Stimulated activated CD4-positive, alpha-beta T cell treated with anti-CD3 and anti-CD28 coated beads, Interleukin-12 subunit alpha, Interleukin-12 subunit beta, amount 100 ng/mL, for 24 hours (primary cell): ENCODE data around the gene MAP7D1.

Experiments used
- DNase-seq, 2 experiments: peaks; one replicate each; pipeline ENCODE4 v3.0.0-alpha.2; 2020; ENCODE audit warnings: low read depth in 2 of 2

Gene MAP7D1

DNA sequence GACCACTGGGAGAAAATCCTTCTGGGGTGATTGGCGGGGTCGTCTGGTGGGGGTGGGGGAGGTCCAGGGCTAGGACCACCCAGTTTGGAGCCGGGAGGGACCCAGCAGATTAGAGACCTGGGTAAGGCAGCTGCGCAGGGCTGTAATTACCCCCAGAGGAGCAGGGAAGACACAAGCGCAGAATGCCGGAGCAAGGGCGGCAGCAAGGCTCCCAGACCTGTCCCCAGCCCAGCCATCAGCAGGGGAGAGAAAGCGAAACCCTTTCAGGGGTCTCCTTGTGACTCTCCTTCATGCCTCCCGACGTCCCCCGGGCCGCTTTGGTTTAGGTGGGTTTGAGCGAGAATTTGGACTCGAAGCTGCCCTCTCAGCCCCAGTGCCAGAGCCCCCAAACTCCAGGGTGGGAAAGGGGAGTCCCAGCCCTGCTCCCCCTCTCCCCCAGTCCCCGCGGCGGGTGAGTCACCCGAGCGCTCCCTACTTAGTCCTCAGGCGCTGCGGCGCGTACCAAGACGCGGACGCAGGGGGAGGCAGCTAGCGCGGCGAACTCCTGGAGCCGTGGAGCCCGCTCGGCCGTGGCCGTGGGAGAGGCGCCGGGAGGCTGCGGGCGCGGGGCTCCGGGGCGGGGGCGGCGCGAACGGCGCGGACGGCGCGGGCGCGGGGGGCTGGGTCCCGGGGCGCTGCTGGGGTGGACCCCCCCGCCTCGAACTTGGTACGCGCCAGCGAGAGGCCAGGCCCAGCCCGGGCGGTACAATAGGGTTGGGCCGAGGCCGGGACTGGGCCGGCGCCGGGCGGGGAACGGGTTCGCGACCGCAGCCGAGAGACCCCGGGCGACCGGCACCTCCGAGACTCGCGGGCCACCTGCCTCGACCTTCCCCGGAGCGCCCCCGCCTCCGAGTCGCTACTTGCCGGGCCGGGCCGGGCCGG is at the start of gene MAP7D1:
Gene MAP7D1 (plus strand): TSS at position 753 of the 921 bp plus-strand sequence. CDS start 258 bp downstream, outside the sequence.
- DNase-seq: peak; percentile 65 to 77

DNA sequence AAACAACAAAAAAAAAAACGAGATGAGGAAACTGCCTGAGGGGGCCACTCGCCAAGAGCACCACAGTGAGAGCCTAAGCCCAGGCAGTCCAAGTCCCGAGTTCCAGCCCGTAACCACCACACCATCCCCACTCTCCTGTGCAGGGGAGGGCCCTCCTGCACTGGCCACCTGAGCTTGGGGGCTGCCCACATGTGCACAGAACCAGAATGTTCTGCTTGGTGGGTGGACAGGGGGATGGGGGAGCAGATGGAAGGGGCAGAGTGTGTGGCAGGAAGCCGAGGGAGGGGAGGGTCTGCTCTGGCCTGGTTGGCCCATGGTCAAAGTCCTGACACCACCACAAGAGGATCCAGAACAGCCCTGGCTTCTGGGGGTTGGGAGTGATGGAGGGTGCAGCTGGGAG is 49.7 kb upstream of the MAP7D1 start:
- DNase-seq: no peak

DNA sequence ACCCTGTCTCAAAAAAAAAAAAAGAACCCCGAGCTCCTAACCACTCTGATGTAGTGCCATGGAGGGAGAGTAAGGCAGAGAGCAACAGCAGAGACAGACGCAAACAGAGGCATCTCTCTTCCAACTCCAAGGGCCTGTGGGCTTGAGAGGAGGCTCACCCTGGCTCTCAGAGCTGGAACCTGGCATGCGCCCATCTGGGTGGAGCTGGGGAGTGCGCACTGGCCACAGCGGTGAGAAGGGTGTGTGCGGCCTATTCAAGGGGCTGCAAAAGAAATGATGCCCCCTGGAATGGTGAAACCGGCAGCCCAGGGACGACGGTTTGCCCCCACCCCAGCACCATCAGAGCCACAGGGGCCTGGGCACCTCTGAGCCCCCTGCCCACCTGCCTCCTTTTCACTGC is 48.6 kb upstream of the MAP7D1 start:
- no peak for DNase-seq

DNA sequence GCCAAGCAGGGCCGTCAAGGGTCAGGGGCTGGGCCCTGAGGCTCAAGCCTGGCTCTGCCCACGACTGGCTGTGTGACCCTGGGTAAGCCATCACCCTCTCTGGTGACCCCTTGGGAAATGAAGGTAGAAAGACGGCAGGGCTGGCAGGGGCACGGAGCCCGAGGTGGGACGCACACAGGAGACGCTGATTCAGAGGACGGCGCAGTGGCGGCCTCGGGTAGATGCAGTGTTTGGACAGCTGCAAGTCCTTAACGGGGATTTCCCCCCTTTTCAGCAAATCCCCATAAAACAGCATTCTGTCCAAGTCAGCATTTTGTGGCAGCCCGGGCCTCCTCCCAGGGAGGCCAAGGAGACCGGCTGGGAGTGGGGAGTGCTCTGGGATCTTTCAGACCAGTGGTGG is 47.6 kb upstream of the MAP7D1 start:
- DNase-seq: no peak

DNA sequence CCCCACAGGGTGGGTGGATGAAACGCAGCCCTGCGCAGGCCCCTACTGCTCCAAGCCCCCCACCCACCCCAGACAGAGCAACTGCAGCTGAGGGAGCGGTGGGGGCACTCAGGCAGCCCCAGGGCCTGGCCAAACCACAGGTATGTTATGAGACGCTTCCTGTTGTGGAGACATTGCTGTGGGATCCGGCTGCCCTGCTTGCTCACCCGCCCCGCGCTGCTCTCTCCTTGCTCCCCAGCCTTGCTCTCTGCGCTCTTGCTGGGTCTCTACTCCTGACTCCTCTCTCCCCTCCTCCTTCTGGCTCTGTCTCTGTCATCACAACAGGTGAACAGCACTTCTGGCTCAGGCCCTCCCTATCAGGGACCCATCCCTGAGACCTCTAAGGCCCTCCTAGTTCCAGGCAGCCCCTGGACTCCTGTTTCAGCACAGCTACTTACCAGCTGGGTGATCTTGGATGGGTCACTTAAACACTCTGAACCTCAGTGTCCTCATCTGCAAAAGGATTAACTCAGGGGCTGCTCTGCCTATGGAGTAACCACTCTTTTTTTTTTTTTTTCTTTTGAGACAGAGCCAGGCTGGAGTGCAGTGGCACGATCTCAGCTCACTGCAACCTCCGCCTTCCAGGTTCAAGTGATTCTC is 46.8 kb upstream of the MAP7D1 start:
- DNase-seq: no peak

DNA sequence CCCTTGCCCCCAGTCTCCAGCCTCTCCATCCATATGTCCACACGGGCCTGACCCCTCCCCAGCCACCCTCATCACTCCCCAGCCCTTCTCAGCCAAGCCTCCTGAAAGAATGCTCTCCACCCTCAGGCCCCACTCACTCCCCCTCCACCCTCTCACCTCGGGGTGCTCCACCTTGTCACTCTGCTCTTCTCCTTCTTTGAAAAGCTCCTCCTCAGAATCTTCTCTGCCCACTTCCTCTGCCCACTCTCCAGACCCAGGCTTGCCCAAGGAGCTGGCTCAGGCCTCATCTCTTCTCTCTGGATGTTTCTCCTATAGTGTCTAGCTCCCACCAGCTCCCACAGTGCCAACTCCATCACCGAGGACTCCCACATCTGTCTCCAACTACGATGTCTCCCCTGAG is 44.8 kb upstream of the MAP7D1 start:
- no peak for DNase-seq

DNA sequence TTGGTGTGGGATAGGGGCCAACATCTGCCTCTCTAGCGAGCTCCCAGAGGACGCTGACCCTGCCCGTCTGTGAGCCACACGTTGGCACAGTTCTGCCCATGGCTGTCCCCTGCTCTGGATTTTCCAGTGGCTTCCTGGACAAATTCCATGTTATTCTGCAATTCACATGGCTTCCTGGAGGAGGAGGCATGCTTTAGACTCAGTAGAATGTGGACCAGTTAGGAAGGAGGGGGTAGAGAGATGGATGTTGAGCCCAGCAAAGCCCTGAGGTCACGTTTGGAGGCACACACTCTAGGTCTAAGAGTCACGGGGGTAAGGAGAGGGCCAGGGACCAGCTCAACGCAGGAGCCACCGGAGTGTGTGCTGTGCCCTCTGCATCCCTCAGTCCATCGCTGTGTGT is 43.1 kb upstream of the MAP7D1 start:
- DNase-seq: no peak

DNA sequence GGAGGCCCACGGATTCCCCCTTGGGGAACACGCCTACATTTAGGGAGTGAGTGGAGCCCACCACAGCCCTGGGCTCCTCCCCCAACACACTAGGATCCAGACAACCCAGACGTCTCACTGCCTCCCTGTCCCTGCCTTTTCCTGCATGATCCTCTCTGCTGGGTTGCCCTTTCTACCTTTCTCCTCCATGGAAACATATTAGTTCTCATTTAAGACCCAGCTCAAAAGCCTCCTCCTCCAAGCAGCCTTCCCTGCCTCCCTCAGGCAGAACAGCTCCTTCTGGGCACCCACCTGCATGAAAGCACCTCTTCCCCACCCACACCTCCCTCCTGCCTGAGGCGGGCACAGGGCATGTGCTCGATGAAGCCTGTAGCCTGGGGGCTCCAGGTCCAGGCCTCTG is 41.6 kb upstream of the MAP7D1 start:
- DNase-seq: no peak

DNA sequence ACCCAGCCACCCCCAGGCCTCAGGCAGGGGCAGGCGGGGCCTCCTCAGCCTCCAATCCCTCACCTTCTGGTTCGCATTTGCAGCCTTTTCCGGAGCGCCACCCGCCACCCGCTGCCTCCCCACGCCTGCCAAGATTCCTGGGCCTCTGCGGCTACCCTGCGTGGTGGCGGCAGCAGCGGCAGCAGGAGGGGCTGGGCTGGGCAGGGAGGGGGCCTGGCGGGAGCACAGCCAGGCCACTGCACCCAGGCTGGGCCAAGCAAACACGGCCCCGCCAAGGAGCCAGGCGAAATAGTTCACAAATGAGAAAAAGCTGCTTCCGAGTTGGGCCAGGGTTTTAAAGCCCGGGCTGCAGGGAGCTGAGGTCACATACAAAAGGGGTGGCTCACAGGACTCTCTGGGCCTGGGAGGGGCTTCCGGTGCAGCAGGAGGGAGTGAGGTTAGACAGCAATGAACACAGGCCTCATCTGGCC is 40.7 kb upstream of the MAP7D1 start:
- no peak for DNase-seq

DNA sequence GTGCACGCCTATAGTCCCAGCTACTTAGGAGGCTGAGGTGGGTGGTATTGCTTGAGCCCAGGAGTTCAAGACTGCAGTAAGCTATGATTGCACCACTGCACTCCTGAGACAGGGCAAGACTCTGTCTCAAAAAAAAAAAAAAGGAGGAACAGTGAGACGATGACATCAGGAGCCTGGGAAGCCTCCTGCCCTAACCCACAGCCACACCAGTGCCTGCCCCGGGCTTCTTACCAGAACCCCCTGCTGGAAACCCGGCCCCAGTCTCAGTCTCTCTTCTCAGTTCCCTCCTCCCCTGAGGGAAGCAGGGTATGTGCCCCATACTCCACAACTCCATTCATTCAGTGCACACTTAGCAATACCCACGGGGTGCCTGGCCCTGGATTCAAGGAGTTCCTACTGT is 40.0 kb upstream of the MAP7D1 start:
- DNase-seq: no peak

DNA sequence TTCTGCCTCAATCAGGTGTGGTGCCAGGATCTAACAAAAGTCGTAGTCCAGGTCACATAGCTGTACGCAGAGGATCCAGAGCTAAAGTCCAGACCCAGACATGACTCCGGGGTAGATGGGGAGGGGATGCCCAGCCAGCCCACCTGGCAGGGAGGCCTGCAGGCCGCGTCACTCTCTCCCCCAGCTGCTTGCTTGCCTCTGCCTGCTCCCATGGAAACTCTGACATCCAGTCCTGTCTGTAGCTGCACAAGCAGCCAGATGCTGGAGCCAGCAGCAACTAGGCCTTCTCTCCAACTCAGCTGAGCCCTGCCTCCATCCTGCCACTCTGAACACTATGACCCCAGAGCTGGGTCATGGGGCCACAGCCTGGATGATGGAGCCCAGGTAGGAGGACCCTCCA is 39.1 kb upstream of the MAP7D1 start:
- no peak for DNase-seq

DNA sequence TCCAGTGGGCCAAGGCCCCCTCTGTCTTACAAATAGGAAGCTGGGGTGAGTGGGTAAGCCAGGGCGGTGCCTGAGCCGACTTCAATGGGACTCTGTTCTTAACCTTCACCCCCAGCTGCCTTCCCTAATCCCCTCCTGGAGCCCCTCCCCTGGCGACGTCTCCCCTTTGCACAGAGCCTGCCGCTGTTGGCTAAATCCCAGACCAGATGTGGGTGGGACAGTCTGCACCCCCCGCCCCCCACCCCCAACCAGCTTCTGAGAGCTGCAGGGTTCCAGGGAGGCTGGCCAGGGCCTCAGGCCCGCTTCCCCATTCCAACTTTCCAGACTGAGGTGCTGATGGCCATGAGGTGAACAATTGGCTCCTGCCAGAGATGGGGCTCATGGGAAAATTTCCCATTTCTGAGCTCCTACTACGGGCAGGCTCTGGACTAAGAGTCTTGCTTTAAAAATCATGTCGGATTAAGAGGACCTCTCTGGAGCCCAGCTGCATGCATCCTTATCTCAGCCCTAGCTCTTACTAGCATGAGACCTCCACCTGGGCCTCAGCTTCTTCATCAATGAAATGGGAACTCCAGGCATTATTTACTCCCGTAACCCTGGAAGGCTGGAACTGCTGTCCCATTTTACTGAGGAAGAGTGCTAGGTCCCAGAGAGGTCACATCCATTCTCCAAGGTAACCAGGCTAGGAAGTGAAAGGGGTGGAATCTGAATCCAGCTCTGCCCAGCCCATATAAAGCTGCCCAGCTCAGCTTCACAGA is 37.3 kb upstream of the MAP7D1 start:
- DNase-seq: no peak

DNA sequence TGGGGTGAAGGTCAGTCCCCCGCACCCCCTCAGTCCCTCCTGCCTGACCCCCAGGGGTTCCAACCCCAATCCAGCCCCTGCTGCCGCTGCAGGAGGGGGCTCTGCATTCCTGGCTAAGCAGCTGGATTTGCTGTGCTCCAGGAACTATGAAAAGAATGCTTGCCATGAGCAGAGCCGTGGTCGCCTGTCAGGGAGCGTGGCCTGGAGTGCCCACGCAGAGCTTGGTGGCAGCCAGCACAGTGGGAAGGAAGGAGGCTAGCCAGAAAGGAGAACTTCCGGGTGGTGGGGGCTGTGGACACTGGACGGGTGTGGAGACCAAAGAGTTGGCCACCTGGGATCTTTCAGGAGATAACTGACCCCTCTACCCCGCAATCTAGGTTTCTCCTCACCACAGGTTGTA is 36.5 kb upstream of the MAP7D1 start:
- DNase-seq: no peak

DNA sequence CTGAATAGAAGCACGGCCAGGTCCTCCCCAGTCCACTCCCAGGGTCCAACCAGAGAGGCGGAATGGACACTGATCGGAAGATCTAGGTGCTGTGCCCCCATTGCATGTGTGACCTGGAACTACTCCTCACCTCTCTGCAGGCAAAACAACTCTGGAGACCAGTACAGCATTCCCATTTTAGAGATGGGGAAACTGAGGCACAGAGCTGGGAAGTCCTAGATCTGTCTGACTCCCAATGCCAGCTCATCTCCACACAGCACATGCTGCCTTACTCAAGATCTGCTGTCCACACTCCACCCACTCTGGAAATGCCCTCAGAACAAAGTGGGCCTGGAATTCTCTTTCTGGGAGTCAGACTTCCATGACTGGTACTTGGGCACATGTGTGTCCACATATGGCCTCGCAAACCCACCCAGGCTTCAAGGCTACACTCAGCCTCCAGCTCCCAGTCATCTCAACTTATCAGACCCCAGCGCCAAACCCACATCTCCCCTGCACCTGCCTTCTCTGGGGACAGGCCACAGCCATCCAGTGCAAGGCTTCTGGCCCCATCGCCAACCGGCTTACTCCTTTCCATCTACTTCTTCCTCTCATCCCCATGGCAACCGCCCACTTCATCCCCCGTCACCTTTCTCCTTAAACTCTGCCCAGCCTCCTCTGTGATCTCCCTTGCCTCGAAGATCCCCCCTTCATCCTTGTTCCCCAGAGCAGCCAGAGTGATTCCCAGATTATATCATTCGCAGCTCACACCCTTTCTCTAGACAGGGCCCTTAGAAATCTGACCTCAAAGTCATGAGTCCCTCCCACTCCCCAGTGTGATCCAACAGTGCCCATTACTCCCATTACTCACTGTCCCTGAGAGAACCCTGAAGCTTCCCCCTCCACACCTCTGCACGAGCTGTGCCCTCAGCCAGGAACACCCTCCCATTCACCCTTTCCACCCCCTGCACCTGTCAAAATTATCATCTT is 33.6 kb upstream of the MAP7D1 start:
- DNase-seq: no peak

DNA sequence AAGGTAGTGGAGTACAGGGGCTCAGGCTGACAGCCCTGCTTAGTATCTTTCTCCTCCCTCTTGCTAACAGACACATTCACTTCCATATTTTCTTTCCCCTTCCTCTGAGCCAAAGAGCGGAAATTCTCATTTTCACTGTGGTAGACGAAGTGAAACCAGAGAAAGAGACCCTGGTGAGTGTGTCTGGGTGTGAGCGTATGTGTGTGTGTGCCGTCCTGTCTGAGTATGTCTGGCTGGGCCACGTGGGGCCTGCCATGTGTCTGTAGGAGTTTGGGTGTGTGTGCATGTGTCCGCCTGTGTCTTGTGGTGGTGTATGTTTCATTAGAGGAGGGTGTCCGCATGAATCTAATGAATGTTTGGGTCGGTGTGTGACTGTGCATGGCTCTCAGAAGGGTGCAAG is 32.6 kb upstream of the MAP7D1 start:
- no peak for DNase-seq

DNA sequence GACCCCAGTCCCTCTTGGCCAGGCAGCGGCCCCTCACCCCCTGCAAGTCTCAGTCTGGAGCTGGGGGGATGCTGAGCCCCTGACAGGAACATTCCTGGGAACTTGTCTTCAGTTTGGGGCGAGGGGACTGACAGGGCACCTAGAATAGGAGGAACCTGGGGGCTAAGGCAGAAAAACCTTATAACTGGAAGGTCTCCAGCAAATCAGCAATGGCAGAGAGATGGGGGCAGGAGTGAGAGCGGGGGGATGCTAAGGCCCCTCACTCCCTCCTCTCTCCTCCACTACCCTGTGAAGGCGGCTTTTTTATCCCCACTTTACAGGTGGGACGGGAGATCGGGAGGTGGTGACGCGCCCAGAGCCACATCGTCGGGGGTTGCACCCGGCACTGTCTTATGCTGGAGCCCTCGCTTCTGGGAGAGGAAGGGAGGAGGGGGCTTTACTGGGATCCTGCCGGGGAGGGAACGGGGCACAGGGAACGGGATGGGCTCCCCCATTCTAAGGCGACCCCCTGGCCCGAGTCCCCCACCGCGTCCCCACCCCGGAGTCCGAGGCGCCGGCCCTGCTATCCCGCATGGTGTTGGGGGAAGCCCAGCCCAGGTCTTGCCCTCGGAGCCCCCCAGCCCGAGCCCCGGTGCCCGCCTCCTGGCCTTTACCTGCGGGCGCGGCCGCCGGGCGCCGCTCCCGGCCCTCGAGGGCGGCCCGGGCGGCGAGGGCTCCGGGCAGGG is 31.4 kb upstream of the MAP7D1 start:
- DNase-seq: no peak

DNA sequence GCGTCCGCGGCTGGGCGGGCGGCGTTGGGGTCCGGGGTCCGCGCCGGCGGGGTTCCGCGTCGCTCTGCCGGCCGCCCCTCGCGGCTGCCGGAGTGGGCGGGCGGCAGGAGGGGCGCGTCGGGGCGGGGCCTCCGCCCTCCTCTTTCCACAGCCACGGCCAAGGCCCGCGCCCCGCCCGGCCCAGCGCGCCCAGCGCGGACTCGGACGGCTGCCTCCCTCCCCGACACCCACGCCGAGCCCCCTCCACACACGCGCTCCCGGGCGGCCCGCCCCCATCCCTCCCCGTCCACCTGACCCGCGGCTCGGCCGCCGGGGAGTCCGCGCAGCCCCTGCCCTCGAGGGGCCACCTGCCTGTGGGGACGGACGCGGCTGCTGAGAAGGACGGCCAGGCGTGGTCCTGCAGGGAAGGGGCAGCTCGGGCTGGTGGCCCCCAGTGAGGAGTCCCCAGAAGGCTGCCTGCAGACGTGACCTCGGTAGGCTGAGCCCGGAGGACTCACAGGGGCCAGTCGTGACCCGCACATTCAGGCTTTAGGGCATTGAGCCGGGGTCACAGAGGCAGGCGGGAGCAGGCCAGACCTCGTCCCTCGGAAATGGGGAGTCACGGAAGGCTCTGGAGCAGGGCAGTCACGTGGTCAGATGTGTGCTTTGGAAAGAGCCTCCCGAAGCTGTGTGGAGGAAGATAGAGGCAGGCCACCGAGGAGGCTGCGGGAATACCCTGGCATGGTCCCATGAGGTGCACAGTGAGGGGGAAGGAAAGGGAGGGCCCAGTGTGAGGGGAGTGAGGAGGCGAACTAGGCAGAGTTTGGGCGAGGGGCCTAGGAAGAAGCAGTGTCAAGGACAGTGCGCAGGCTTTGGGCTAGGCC is 30.6 kb upstream of the MAP7D1 start, which contains the start of gene COL8A2:
Gene COL8A2 (minus strand): TSS at position 94 of the 863 bp plus-strand sequence. CDS start 24,980 bp downstream, outside the sequence.
- DNase-seq: no peak

DNA sequence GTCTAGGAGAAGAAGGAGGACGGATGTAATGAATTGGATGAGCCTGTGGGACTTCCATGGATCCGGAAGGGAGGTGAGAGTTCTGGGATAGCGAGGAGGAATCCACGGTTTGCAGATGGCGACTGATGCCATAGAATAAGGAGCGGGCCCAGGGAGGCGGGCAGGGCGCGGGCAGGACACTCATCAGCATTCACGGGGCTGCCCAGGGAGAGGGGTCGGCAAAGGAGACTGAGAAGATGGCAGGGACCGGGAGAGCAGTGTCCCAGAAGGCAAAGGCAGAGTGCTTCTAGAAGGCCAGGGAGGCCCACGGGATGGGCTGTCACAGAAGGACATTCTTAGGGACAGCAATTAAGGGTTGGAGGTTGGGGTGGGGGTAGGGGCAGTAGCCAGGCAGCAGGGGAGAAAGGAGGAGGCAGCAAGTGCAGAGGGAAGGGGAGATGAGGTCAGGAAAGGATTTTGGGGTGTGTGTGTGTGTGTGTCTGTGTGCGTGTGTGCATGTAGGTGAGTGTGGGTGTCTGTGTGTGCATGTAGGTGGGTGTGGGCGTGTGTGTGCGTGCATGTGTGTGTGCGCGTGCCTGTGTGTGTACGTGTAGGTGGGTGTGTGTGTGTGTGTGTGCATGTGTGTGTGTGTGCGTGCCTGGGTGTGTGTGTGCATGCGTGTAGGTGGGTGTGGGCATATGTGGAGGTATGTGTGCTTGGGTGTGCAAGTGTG is 29.8 kb upstream of the MAP7D1 start:
- DNase-seq: no peak
